ENCODE results near the gene APOL2.

The APOL2 gene

DNA sequence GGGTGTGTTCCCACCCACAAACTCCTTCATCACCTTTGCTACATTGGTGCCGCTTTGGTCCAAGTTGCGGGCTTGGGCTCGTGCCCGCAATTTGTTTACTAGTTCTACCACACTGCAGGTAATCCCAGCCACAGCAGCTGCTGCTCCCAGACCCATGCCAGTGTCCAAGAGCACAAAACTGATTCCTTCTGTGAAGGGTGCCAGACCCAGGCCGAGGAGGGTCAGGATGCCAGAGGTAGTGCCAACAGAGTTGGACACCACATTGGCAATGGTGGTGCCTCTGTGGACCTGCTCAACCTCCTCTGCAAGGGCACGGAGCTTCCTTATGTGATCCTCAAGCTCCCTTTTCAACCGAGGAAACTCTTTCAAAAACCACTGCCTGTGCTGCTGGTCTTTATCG, 11.5 kb downstream of the APOL2 start:
- Histone ChIP-seq H3F3A (ENCODE audit: insufficient read depth, low read length) (no peaks in the 10 kb centered on the region), H3K9ac (ENCODE audit: low read length) (no peak overlapping the region), H3K27ac (ENCODE audit: low read depth, low read length, poor library complexity, severe bottlenecking) (no peak overlapping the region), H3K79me2 (ENCODE audit: insufficient read depth, low read length) (no peaks in the 10 kb centered on the region), H4K20me1 (ENCODE audit: insufficient read depth, low read length) (no peaks in the 10 kb centered on the region), H3K4me1 (ENCODE audit: insufficient read depth, low read length, severe bottlenecking) (peaks cover 2% of the 10 kb centered on the region), H3K9me3 (ENCODE audit: low read length) (no peaks in the 10 kb centered on the region), H3K4me2 (ENCODE audit: low read length) (no peak overlapping the region), H2AFZ (ENCODE audit: low read length) (no peak overlapping the region), H3K4me3 (ENCODE audit: low read depth, low read length, poor library complexity, severe bottlenecking) (no peak overlapping the region), H3K36me3 (ENCODE audit: insufficient read depth, low read length) (peaks cover 44% of the 10 kb centered on the region), H3K9me2 (ENCODE audit: low read depth, low read length) (no peaks in the 10 kb centered on the region), H3K27me3 (ENCODE audit: insufficient read depth, low read length) (no peaks in the 10 kb centered on the region)
- TF ChIP-seq, protein P1, sequence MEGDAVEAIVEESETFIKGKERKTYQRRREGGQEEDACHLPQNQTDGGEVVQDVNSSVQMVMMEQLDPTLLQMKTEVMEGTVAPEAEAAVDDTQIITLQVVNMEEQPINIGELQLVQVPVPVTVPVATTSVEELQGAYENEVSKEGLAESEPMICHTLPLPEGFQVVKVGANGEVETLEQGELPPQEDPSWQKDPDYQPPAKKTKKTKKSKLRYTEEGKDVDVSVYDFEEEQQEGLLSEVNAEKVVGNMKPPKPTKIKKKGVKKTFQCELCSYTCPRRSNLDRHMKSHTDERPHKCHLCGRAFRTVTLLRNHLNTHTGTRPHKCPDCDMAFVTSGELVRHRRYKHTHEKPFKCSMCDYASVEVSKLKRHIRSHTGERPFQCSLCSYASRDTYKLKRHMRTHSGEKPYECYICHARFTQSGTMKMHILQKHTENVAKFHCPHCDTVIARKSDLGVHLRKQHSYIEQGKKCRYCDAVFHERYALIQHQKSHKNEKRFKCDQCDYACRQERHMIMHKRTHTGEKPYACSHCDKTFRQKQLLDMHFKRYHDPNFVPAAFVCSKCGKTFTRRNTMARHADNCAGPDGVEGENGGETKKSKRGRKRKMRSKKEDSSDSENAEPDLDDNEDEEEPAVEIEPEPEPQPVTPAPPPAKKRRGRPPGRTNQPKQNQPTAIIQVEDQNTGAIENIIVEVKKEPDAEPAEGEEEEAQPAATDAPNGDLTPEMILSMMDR (IDR thresholded peaks at IDR 0.05; ENCODE audit: low read length) = no peak

DNA sequence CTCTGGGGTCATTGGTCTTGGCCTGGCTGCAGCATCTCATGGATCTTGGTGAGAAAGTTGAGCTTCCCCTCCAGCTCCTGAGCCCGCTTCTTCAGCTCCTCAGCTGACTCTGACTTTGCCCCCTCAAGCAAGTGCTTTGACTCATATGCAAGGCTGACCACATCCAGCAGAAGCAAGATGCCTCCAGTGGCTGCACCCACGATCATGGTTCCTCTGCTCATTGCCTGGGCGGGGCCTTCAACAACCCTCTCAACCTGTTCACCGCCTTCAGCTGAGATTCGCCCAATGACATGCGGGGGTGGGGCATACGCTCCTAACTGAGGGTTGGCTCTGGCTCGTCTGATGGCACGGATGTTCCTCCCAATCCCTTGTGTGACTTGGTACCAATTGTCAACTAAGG, 11.9 kb downstream of the APOL2 start:
- Histone ChIP-seq H3K27me3 (ENCODE audit: insufficient read depth, low read length) (no peaks in the 10 kb centered on the region), H3K9me3 (ENCODE audit: low read length) (no peaks in the 10 kb centered on the region), H3K4me3 (ENCODE audit: low read depth, low read length, poor library complexity, severe bottlenecking) (no peak overlapping the region), H3K79me2 (ENCODE audit: insufficient read depth, low read length) (no peaks in the 10 kb centered on the region), H3K4me2 (ENCODE audit: low read length) (no peak overlapping the region), H3K36me3 (ENCODE audit: insufficient read depth, low read length) (peaks cover 40% of the 10 kb centered on the region), H2AFZ (ENCODE audit: low read length) (no peak overlapping the region), H4K20me1 (ENCODE audit: insufficient read depth, low read length) (no peaks in the 10 kb centered on the region), H3K4me1 (ENCODE audit: insufficient read depth, low read length, severe bottlenecking) (no peaks in the 10 kb centered on the region), H3K9me2 (ENCODE audit: low read depth, low read length) (no peaks in the 10 kb centered on the region), H3F3A (ENCODE audit: insufficient read depth, low read length) (no peaks in the 10 kb centered on the region), H3K27ac (ENCODE audit: low read depth, low read length, poor library complexity, severe bottlenecking) (no peak overlapping the region), H3K9ac (ENCODE audit: low read length) (no peak overlapping the region)
- TF ChIP-seq EZH2 (IDR thresholded peaks at IDR 0.05; ENCODE audit: borderline replicate concordance, low read length) = no peak
- TF ChIP-seq, protein P1 (IDR thresholded peaks at IDR 0.05; ENCODE audit: low read length) = no peak

GRCh38 chr22:36226189-36226588, 13.1 kb downstream of the APOL2 start:
- Histone ChIP-seq H4K20me1 (ENCODE audit: insufficient read depth, low read length) (no peaks in the 10 kb centered on the region), H3K9me3 (ENCODE audit: low read length) (no peaks in the 10 kb centered on the region), H3F3A (ENCODE audit: insufficient read depth, low read length) (no peaks in the 10 kb centered on the region), H3K27me3 (ENCODE audit: insufficient read depth, low read length) (no peaks in the 10 kb centered on the region), H3K9ac (ENCODE audit: low read length) (no peak overlapping the region), H3K4me2 (ENCODE audit: low read length) (no peak overlapping the region), H2AFZ (ENCODE audit: low read length) (no peak overlapping the region), H3K9me2 (ENCODE audit: low read depth, low read length) (no peaks in the 10 kb centered on the region), H3K79me2 (ENCODE audit: insufficient read depth, low read length) (no peaks in the 10 kb centered on the region), H3K4me1 (ENCODE audit: insufficient read depth, low read length, severe bottlenecking) (no peaks in the 10 kb centered on the region), H3K27ac (ENCODE audit: low read depth, low read length, poor library complexity, severe bottlenecking) (no peak overlapping the region), H3K36me3 (ENCODE audit: insufficient read depth, low read length) (peaks cover 27% of the 10 kb centered on the region), H3K4me3 (ENCODE audit: low read depth, low read length, poor library complexity, severe bottlenecking) (no peak overlapping the region)
- TF ChIP-seq EZH2 (IDR thresholded peaks at IDR 0.05; ENCODE audit: borderline replicate concordance, low read length) = no peak
- TF ChIP-seq, protein P1 (IDR thresholded peaks at IDR 0.05; ENCODE audit: low read length) = no peak
